COLO668 (cell line): Measurements from ENCODE around the gene G3BP1.
"Not testable (repeated sequence)": the region's sequence is repeated elsewhere in the genome, so short reads cannot be mapped to it uniquely, and the experiment has no call there.

Source experiments
- DNase-seq: peaks from one replicate; lab custom pipeline; 2025; ENCODE audit not compliant: unreplicated experiment; lab: John Stamatoyannopoulos, UW

Gene G3BP1

DNA sequence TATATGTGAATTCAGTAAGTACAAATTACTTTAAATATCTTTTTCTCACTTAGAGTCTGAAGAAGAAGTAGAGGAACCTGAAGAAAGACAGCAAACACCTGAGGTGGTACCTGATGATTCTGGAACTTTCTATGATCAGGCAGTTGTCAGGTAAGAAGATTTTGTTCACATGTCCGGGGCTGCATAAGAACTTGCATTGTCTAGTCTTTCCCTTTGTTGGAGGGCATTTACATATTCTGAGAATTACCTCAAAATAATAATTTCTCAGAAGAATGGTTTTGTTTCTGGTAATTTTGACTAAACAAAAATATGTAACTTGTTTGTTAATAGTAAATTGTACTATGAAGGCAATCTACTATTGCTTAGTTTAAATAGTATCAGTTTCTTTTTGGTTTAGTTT, 23.7 kb downstream of the G3BP1 start:
- no peak for DNase-seq

DNA sequence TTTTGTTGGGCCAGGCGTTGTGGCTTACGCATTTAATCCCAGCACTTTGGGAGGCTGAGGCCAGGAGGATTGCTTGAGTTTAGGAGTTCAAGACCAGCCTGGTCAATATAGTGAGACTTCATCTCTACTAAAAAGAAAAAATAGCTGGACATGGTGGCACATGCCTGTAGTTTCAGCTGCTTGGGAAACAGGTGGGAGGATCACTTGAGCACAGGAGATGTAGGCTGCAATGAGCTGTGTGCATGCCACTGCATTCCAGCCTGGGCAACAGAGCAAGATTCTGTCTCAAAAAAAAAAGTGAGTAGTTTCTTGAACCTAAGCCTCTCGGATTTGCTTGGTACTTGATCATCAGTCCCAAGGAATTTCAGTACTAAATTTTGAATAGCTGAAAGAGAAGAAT, 26.9 kb downstream of the G3BP1 start:
- no peak for DNase-seq

DNA sequence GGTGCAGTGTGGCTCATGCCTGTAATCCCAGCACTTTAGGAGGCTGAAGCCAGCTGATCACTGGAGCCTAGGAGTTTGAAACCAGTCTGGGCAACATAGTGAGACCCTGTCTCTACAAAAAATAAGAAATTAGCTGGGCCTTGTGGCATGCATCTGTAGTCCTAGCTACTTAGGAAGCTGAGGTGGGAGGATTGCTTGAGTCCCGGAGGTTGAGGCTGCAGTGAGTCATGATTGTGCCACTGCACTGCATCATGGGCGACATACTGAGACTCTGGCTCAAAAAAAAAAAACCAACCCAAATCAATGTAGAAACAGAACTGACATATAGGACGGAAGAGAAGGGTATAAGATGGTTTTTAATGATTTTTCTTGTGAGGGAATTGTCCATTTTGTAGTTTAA, 27.7 kb downstream of the G3BP1 start:
- no peak for DNase-seq

DNA sequence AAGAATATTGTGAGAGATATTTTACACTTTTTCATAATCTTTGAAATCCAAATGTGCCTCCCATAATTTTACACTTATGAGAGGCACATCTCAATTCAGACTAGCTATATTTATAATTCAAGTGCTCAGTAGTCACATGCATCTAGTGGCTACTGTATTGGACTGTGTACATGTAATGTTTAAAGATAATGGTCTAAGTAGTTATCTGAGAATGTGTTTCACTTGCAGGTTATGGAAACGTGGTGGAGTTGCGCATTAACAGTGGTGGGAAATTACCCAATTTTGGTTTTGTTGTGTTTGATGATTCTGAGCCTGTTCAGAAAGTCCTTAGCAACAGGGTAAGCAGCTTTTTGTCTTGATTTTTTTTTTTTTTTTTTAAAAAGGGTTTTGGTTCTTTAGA, 28.8 kb downstream of the G3BP1 start:
- no peak for DNase-seq

DNA sequence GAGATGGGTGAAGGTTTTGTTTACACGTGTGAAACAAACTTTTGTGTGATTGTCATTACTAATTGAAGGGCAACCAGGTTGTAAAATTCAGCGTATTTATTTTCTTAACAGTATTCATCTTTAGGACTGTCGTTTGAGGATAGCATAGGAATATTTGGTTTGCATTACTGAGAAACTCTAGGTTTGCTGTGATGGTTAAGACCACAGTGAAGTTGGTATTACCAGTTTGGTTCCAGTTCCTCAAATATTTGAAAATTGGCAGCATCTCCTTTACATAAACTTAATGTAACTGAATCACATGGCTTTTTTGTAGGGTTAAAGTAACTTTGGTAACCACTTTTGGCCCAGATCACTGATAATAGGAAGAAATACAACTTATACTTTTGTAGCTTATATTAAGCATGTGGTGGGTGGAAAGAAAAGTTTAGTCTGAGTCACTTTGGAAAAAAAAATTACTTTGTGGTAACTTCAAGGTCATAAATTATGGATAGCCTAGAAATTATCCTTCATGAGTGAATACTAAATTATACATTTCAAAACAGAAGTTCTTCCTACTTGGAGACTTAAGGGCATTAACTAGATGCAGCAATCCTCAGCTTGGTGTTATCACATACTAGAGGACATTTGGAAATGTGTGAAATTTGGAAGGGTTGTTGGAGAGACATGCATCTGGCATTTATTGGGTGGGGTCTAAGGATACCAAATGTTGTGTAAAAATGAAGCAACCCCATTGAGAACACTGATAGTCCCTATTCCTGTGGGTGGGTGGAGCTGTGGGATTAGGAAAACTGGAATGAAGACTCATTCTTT, 33.9 kb downstream of the G3BP1 start:
- no peak for DNase-seq

DNA sequence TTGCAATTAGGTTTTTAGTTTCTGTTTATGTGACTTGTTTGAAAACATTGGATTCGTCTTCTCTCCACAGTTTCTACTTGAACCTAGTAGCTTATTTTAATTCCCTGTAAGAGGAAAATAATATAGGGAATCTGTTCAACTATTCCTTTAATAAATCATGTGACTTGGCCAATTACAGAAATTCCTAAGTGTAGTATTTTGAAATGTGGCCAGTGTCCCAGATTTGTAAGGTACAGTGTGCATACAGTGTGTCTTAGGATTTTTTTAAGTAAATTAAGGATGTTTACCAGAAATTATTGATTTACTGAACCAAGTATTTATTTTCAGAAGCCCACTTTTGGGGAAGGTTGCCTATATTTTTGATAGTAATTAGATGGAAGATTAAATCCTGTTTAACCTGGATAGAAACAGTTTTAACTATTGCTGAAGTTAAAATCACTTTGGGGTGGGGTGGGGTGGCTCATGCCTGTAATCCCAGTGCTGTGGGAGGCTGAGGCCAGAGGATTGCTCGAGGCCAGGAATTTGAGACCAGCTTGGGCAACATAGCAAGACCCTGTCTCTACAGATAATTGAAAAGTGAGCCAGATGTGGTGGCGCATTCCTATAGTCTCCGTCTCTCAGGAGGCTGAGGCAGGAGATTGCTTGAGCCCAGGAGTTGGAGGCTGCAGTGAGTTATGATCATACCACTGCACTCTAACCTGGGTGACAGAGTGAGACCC, 36.9 kb downstream of the G3BP1 start:
- no peak for DNase-seq

DNA sequence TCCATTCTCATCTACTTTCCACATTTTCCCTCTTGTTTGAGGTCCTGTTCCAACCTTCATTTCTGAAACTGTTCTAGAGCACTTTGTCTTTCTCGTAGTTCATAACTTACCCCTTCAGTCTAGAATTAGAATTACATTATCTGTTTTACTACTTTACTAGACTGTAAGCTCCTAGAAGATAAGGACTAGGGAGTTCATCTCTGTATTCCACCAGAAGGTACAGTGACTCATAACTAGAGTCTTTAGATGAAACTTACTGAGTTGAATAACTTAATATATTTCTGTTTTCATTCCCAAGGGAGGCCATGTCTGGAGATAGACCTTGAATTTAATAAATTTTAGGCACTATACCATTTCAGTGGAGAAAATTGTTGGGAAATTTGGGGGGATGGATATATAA, 38.7 kb downstream of the G3BP1 start:
- DNase-seq: no peak

DNA sequence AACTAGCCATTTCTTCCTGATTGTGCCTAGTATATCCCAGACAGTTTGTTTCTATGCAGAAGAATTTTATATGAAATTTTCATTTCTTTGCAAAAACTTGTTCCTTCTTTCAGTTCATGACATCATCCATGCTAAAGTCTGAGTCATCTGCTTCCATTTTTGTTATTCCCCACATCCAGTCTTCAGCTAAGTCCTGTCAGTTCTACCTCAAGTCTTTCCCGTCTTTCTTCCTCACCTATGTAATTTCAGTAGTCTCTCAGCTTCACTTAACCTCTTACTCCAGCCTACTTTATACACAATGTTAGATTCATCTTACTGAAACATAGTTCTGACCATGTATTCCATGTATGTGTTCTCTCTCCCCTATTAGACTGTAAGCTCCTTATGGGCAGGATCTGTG, 39.1 kb downstream of the G3BP1 start:
- DNase-seq: no peak

DNA sequence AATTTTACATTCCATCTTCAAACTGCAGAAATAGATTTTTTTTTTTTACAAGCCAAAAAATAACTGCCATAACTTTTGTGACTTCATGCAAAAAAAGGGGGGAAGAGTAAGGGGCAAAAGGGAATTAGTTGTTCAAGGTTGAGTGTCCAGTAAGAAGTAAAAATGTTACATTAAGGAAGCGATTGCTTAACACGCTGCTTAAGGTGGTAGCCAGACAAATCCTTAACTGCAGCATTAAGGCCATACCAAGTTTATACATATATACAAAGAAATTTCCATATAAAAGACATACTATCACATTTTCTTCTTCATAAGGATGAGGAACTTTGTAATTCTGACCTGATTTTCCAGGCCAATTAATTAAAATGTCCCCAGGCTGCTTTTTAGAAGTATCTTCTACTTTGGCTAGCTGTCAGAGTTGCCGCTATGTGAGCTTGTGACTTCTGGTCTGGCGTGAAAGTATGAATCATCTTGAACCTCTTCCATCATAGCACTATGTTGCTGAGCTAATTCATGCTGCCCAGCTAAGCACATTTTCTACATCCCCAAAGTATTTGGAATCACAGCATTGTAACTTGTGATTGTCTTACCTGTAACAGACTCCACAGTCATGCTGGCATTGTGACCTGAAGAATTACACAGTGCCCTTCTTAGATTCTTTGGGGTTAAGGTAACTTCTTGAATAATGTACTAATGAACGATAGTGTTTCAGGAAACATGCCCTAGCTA, 40.0 kb downstream of the G3BP1 start:
- no peak for DNase-seq

DNA sequence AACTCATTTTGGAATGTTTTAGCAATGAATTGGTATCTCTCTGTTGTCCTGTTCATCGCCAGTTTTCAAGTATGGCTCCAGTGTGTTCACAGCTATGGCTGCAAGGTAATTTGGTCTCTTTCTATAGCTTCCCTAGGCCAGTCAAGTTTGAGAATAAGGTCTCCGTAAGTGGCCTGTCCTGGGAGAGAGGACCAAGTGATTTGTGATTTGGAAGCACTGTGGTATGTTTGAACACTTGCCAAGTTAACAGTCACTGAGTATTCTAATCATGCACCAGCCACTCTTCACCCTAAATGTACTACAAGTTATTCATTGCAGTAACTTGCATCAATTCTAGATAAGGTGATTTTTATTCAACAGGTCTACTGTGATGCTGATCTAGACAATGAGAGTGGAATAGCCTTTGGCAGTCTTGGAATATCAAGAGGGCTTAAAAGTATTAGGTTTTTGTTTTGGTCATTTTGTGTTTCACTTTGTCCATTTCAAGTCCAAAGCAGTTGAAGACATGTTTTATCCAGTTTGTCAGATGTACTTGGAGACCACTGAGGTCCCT, 41.1 kb downstream of the G3BP1 start:
- no peak for DNase-seq

DNA sequence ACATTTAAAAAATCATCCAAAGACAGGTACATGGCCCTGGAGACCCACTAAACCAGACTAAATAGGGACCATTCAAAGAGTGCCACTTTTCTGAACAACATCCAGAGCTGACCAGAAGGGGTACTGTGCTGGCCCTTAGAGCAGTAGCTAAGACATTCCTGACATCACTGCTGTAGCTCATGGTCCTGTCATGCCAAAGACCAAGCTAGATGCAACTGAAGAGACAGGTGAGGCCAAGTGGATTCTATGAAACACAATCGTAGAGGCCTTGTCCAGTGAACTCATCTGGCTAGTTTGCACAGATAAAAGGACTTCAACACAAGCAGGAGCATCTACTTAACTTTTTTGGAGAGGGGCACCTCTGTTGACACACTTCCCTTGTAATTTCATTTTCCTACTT, 43.3 kb downstream of the G3BP1 start:
- DNase-seq: no peak

DNA sequence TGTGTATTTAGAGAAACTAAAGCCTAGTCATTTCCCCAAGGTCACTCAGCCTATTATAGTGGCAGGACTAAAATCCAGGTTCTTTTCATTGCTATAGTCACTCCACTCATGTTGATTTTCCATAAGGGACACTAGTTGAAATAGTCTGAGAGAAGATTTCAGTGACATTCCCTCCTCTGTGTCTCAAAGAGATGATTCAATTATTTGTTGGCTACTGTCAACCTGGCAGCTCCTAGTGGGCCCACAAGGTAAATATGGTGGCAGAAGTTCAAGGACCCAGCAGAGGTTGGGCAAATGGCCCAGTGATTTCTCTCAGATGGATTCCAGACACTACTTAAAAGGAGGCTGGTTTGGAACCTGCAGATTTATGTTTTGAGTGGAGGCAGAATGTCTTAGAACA, 48.1 kb downstream of the G3BP1 start:
- no peak for DNase-seq

DNA sequence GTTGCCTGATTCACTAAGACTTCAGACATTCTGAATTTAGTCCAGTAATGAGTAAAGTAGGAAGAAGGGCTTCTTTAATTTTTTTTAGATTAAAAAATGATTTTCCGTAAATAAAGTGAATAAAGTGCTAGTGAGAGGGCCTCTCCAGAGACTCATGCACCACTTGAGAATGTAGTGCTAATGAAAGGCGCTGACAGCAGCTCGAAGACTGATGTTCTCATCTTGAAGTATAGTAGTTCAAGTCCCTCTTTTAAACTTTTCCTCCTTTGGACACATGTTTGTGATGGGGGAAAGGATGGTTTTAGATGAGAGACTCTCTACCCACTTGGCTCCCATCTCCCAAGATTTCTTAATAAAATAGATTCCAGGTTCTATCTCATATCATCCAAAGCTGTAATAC, 48.5 kb downstream of the G3BP1 start:
- no peak for DNase-seq

DNA sequence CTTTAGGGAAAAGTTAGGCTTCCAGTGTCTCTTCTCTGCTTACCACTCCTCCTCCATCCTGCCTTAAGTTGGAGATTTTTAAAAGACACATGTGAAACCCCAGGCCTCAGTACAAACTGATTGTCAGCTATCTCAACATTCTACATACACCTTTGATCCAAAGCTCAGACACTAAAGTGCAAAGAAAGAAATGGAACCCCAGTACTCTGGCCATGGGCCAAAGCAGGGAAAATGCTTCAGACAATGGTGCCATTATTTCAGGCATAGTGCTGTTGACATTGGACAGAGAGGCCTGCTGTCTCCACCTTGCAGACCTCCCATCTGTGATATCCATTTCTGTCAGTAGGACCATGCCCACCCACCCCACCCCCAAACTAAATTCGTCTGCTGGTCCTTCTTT, 49.1 kb downstream of the G3BP1 start:
- DNase-seq: no peak

DNA sequence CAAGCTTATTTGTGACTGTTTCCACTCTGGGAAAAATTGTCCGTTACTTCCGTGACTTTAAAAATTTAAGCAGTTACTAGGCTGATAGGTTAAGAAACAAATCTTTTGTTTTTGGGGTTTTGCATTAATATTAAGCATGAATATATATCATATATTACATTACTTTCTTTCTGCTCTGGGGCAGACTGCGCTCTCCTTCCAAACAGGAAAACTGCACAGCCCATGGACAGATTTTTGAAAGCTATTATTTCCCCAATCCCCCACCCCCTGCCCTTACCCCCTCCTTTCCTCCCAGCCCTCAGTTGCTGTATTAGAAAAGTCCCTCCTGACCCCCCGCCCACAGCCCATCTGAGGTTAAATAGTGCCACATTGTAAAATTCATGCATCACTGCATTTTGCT, 50.4 kb downstream of the G3BP1 start:
- no peak for DNase-seq

DNA sequence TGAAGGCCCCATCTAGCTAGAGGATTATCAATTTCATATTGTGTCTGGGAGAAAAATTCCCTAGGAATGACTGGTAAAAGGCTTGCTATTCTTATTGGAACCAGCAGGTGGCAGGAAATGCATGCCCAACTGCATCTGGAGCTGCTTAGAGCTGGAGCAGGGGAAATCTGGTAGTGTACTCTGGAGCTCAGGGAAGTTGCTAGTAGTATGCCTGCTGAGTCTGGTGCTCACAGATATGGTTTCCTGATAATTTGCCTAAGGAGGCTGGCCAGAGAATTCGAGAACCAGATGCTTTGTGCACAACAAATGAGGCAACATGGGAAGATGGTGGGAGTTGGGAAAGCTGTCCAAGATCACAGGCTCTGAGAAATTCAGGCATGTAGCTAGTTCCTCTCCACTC, 53.7 kb downstream of the G3BP1 start:
- peak; percentile 37 for DNase-seq

DNA sequence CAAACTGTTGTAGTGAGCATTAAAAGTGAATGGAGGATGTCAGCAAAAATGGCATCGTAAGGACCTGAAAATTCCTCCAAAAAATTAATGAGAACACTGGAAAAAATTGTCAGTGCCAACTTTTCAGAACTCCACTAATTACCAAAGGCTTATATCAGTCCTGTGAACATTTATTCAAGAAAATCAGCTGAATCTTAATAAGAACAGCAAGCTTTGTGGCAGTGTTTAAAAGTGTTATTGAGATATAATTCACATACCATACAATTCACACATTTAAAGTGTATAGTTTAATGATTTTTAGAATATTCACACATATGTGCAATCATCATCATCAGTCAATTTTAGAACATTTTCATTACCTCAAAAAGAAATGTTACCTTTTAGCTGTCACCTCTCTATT, 57.6 kb downstream of the G3BP1 start:
- no peak for DNase-seq

DNA sequence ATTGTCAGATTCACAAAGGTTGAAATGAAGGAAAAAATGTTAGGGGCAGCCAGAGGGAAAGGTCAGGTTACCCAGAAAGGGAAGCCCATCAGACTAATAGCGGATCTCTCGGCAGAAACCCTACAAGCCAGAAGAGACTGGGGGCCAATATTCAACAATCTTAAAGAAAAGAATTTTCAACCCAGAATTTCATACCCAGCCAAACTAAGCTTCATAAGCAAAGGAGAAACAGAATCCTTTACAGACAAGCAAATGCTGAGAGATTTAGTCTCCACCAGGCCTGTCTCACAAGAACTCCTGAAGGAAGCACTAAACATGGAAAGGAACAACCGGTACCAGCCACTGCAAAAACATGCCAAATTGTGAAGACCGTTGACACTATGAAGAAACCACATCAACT, 61.1 kb downstream of the G3BP1 start:
- not testable (repeated sequence) for DNase-seq

DNA sequence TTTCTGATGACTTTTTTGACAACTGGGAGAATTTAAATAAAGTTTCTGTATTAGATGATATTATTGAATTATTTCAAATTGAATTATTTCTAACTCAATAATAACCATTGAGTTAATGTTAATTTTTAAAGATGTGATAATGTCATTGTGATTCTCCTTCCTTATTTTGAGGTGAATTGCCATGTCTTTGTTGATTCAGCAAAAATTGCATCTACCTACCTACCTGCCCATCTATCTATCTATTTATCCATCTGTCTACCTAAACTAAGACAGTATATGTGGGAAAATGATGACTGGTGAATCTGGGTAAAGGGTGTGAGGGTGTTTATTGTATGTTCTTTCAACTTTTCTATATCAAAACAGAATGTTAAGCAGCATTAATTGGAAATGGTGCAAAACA, 75.0 kb downstream of the G3BP1 start:
- no peak for DNase-seq

DNA sequence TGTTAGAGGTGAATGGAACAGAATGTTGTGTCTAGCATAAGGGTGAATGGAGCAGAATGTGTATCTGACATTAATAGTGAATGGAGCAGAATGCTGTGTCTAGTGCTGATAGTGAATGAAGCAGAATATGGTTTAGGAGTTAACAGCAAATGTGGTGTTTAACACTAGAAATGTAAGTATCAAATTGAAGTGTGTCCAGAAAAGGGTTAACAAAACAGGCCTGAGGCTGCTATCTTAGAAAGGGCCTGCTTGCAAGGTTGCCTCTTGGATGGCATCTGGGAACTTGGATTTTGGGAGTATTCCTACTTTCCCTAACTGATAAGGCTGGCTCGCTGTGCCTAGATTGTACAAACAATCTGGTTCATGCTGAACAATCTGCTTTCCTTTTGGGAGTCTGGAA, 76.1 kb downstream of the G3BP1 start:
- no peak for DNase-seq

DNA sequence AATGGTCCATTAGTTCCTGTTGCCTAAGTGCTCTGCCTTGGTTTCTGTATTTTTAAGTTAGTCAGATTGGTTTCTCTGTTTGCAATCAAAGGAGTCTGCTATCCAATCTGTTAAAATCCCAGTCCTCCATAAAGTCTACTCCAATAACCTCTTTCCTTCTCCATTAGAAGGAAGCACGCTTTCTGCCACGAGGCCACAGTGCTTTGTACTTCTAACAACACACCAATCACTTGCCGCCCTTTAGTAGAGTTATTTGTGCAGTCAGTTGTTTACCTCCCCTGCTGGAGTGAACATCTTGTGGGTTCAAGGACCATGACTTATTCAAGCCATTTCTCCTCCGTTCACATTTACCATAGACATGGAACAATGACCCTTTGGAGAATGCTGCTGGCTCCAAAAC, 83.9 kb downstream of the G3BP1 start:
- no peak for DNase-seq

DNA sequence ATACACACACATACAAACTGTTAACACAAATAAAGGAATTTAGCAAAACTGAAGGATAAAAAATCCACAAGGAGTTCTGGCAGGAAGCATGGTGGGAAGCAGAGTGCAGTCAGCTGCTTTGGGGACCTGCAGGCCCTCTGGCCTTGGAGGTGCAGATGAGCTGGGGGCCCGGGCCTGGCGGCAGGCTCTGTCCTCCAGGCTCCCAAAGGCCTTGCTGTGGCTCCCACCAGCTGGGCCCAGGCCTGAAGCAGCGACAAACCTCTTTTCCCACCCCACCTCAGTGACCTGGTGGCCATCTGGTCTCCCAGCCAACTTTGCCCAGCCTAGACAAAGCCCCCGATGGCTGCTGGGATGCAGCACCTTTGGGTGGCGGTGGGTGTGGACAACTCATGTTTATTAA, 85.1 kb downstream of the G3BP1 start:
- no peak for DNase-seq
